Omental fat pad (tissue), 4 donors: ENCODE measurements around the gene CECR2. TPM values are rescaled to one million over a fixed set of nuclear protein-coding genes. Genes with fewer than 3 reads are reported as not detected.
"Not testable (repeated sequence)": the region's sequence is repeated elsewhere in the genome, so short reads cannot be mapped to it uniquely, and the experiment has no call there.

ENCODE experiments used
- ATAC-seq: fragments of 150-250 bp; one replicate; pipeline ENCODE4 v1.9.1; 2016; ENCODE audit warnings: mild to moderate bottlenecking, moderate library complexity; ENCODE audit not compliant: low FRiP score
- DNase-seq: peaks from one replicate; pipeline ENCODE4 v3.0.0-alpha.2; 2019; ENCODE audit warnings: low spot score
- total RNA-seq, 4 donors: library from RNA; depleted of rRNA; stranded (reverse); fragments of >200 nt; gene quantifications; one replicate each; pipeline ENCODE4 v1.1.0, GENCODE V29; 2016
- TF ChIP-seq, protein P1 (sequence below), 3 donors: fragments of 450-650 bp; IDR thresholded peaks; one replicate each; pipeline ENCODE4 v1.5.1; 2016 to 2017; ENCODE audit warnings: antibody characterized with exemption in 3 of 3, mild to moderate bottlenecking in 3 of 3, moderate library complexity in 2 of 3

CECR2 gene
- total RNA-seq, 4 donors from 2014 or later, result 0.24 to 3.9 (median 0.70) TPM

DNA sequence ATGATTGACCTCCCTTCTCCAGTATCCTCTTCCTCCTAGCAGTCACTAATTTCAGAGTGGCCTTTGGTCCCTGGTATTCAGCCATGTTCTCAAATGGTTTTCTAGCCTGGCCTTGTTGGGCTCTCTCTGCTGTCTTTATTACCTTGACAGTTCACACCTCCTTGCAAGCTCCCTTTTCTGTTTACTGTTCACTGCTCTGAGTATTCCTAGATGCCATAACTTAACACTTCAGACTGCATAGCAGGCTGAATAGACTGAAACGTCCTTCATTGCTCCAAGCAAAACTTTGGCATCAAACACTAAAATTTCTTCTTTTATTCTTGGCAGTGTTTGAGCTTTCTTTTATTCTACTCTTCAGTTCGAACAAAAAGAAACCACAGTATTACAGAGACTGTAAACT lies 144.4 kb downstream of the CECR2 start:
- DNase-seq (no peak), ATAC-seq (no peak)
- TF ChIP-seq, protein P1, sequence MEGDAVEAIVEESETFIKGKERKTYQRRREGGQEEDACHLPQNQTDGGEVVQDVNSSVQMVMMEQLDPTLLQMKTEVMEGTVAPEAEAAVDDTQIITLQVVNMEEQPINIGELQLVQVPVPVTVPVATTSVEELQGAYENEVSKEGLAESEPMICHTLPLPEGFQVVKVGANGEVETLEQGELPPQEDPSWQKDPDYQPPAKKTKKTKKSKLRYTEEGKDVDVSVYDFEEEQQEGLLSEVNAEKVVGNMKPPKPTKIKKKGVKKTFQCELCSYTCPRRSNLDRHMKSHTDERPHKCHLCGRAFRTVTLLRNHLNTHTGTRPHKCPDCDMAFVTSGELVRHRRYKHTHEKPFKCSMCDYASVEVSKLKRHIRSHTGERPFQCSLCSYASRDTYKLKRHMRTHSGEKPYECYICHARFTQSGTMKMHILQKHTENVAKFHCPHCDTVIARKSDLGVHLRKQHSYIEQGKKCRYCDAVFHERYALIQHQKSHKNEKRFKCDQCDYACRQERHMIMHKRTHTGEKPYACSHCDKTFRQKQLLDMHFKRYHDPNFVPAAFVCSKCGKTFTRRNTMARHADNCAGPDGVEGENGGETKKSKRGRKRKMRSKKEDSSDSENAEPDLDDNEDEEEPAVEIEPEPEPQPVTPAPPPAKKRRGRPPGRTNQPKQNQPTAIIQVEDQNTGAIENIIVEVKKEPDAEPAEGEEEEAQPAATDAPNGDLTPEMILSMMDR (IDR thresholded peaks at IDR 0.05), result no peak

DNA sequence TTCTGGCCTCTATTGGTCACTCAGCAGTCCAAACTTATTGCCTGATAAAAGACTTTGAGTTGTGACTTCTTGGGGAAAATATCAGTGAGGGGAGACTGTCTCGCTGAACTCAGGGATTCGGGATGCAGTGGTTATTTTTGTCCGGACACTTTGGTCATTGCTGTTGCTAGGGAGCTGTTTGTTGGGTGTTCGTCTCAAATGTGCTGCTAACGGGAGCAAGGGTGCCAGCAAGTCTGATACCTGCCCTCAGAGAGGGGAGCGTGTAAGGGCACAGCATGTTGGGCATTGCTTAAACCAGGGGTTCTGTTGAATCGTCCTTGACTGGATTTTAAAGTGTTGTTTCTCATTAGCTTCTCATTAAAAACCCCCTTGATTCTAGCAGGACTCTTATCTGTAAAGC lies 144.8 kb downstream of the CECR2 start:
- DNase-seq (no peak), ATAC-seq (no peak)
- TF ChIP-seq, protein P1 (IDR thresholded peaks at IDR 0.05), result no peak

DNA sequence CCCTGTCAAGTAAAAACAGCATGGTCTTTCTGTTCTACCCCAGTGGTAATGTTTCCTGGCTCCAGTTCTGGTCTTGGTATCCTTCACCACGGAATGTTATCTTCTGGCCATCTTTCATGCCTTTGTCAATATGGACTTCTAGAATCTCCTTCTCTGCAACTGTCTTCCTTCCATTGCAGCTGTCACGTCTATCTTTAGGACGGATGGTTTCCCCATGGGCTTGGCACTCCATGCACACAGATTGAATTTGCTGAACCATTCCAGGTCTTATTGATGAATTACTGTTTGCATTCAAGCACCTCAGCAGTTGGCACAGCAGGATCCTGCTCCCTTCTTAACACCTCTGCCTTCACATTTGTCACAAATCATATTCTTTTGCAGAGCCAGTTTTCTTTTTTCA lies 149.1 kb downstream of the CECR2 start:
- no peak for DNase-seq
- ATAC-seq, result no peak
- TF ChIP-seq, protein P1 (IDR thresholded peaks at IDR 0.05), result no peak

DNA sequence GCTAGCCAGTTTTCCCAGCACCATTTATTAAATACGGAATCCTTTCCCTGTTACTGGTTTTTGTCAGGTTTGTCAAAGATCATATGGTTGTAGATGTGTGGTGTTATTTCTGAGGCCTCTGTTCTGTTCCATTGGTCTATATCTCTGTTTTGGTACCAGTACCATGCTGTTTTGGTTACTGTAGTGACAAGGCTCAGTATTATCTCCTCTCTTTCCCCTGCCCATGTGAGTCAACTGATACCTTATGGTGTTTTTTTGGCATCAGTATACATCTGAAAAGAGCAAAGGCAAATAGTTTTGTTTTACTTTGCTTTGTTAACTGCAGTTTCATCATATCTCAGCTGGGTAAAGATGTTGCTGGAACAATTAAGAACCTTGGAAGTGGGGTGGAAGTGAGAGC lies 152.7 kb downstream of the CECR2 start:
- DNase-seq, ATAC-seq: not testable (repeated sequence)

DNA sequence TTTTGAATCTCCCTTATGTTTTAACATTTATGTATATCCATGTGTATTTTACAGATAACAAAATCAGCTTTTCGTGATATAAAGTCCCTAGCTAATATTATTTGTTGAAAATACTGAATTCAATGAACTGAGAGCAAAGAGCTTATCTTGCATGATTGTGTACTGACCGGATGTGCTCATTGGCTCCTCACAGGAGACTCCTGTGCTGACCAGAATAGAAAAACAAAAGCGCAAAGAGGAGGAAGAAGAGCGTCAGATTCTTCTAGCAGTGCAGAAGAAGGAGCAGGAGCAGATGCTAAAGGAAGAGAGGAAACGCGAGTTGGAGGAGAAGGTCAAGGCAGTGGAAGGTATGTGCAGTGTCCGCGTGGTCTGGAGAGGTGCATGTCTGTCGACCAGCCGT lies 154.7 kb downstream of the CECR2 start:
- DNase-seq (no peak), ATAC-seq (no peak)
- TF ChIP-seq, protein P1 (IDR thresholded peaks at IDR 0.05), result no peak

DNA sequence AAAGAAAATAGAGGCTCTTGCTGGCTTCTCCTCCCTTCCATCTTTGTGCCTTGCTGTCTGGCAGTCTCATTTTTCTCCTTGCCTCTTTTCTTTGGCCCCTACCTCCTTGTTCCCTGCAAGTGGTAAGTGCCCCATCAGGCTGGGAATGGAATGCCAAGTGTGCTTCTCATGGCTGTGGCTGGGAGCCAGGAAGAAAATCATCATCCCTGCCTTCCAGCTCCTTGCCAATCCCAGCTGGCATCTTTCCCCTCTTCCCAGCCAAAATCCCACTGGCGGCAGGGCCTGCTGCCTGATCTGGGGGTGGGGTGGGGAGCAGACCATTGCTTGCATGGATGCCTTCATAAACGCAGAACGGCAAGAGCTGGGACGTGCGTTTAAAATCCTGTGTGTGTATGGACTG lies 167.0 kb downstream of the CECR2 start:
- TF ChIP-seq, protein P1 (IDR thresholded peaks at IDR 0.05), result no peak
- DNase-seq (no peak), ATAC-seq (no peak)

DNA sequence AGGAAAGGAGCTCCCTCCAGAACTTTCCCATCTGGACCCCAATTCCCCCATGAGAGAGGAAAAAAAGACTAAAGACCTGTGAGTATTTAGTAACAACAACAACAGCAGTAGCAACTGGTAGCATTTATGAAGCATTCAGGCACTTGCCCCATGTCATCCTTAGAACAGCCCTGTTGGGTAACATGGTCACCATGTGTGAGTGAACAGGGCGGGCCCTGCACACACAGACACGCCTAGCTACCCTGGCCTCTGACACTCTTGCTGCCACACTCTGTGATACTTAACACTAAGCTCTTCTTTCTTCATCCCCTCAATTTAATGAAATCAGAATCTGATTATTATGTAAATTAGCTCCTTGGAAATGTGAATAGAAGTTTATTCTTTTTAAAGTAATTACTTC lies 167.9 kb downstream of the CECR2 start:
- DNase-seq, result no peak
- no peak for ATAC-seq

More for the DNA sequence above, 167.9 kb downstream of the CECR2 start:
- TF ChIP-seq, protein P1 (IDR thresholded peaks at IDR 0.05), result no peak
